Effector memory CD4-positive, alpha-beta T cell (primary cell): ENCODE data around the gene P2RX7.
A peak's percentile ranks its signal among the peaks of the same experiment; 100 is the strongest.

Experiments
- DNase-seq, 3 donors: peaks; one replicate each; pipeline ENCODE4 v3.0.0-alpha.2; 2020
- H3K27ac ChIP-seq: 2 replicates; pipeline ENCODE4 v1.7.0; 2013; ENCODE audit warnings: mild to moderate bottlenecking, low read length, moderate library complexity; ENCODE audit not compliant: insufficient read depth, poor library complexity, severe bottlenecking
- H3K27me3 ChIP-seq: replicated peaks from 2 replicates; pipeline ENCODE4 v1.7.0; 2013; ENCODE audit warnings: mild to moderate bottlenecking, low read length; ENCODE audit not compliant: insufficient read depth, control insufficient read depth, poor library complexity, severe bottlenecking
- H3K36me3 ChIP-seq: 2 replicates; pipeline ENCODE4 v1.7.0; 2013; ENCODE audit warnings: mild to moderate bottlenecking, low read length, moderate library complexity; ENCODE audit not compliant: control insufficient read depth, insufficient read depth
- H3K4me1 ChIP-seq: 2 replicates; pipeline ENCODE4 v1.7.0; 2013; ENCODE audit warnings: low read length, mild to moderate bottlenecking; ENCODE audit not compliant: control insufficient read depth, insufficient read depth, poor library complexity, severe bottlenecking
- H3K4me3 ChIP-seq: 2 replicates; pipeline ENCODE4 v1.7.0; 2013; ENCODE audit warnings: low read length, low read depth, mild to moderate bottlenecking; ENCODE audit not compliant: insufficient read depth, poor library complexity, severe bottlenecking
- H3K9me3 ChIP-seq: 2 replicates; pipeline ENCODE4 v1.7.0; 2013; ENCODE audit warnings: mild to moderate bottlenecking, low read length, moderate library complexity; ENCODE audit not compliant: control insufficient read depth

P2RX7 gene

GRCh38 chr12:121120989-121121755 is 11.5 kb upstream of the P2RX7 start:
- Histone ChIP-seq H3K27ac (no peak overlapping the region), H3K27me3 (no peaks in the 10 kb centered on the region), H3K9me3 (no peaks in the 10 kb centered on the region), H3K36me3 (no peaks in the 10 kb centered on the region), H3K4me1 (peaks cover 6% of the 10 kb centered on the region), H3K4me3 (no peak overlapping the region)
- DNase-seq = no peak

- no peaks in the 10 kb centered on the region for H3K36me3 ChIP-seq
- DNase-seq = no peak
- no peak overlapping the region for H3K4me3 ChIP-seq
- H3K27ac ChIP-seq = no peak overlapping the region
- no peaks in the 10 kb centered on the region for H3K27me3 ChIP-seq
- H3K9me3 ChIP-seq = no peaks in the 10 kb centered on the region
- H3K4me1 ChIP-seq = peaks cover 6% of the 10 kb centered on the region
These were observed 10.9 kb upstream of the P2RX7 start for GRCh38 chr12:121121805-121122204.

- H3K27ac ChIP-seq = no peak overlapping the region
- H3K9me3 ChIP-seq = no peaks in the 10 kb centered on the region
- peaks cover 6% of the 10 kb centered on the region for H3K4me1 ChIP-seq
- no peak overlapping the region for H3K4me3 ChIP-seq
- no peak for DNase-seq
- H3K27me3 ChIP-seq = no peaks in the 10 kb centered on the region
- no peaks in the 10 kb centered on the region for H3K36me3 ChIP-seq
These were observed 9.2 kb upstream of the P2RX7 start for GRCh38 chr12:121123488-121123887.

GRCh38 chr12:121124402-121125109 is 8.1 kb upstream of the P2RX7 start:
- H3K4me3 ChIP-seq = no peak overlapping the region
- no peaks in the 10 kb centered on the region for H3K9me3 ChIP-seq
- H3K36me3 ChIP-seq = no peaks in the 10 kb centered on the region
- no peak overlapping the region for H3K27ac ChIP-seq
- no peak for DNase-seq
- H3K4me1 ChIP-seq = peaks cover 14% of the 10 kb centered on the region
- no peaks in the 10 kb centered on the region for H3K27me3 ChIP-seq

GRCh38 chr12:121127501-121127900 is 5.2 kb upstream of the P2RX7 start:
- H3K27me3 ChIP-seq = no peaks in the 10 kb centered on the region
- H3K36me3 ChIP-seq = no peaks in the 10 kb centered on the region
- peaks cover 21% of the 10 kb centered on the region for H3K4me1 ChIP-seq
- no peak overlapping the region for H3K4me3 ChIP-seq
- no peak for DNase-seq
- no peak overlapping the region for H3K27ac ChIP-seq
- no peaks in the 10 kb centered on the region for H3K9me3 ChIP-seq

GRCh38 chr12:121128908-121129810 is 3.5 kb upstream of the P2RX7 start:
- Histone ChIP-seq H3K4me1 (peaks cover 33% of the 10 kb centered on the region), H3K9me3 (no peaks in the 10 kb centered on the region), H3K36me3 (no peaks in the 10 kb centered on the region), H3K27me3 (no peaks in the 10 kb centered on the region), H3K27ac (peak overlapping the region; percentile 65), H3K4me3 (peak overlapping the region; percentile 40)
- peak; percentile 65 to 80 (median 68) for DNase-seq

GRCh38 chr12:121129811-121130147 is 2.9 kb upstream of the P2RX7 start:
- H3K27ac ChIP-seq = peak overlapping the region; percentile 65
- DNase-seq = no peak
- H3K4me3 ChIP-seq = peak overlapping the region; percentile 40
- H3K36me3 ChIP-seq = no peaks in the 10 kb centered on the region
- no peaks in the 10 kb centered on the region for H3K27me3 ChIP-seq
- H3K9me3 ChIP-seq = no peaks in the 10 kb centered on the region
- peaks cover 30% of the 10 kb centered on the region for H3K4me1 ChIP-seq

GRCh38 chr12:121130866-121131373 is 1.8 kb upstream of the P2RX7 start:
- Histone ChIP-seq H3K9me3 (no peaks in the 10 kb centered on the region), H3K4me3 (no peak overlapping the region), H3K27me3 (no peaks in the 10 kb centered on the region), H3K4me1 (peaks cover 30% of the 10 kb centered on the region), H3K27ac (no peak overlapping the region), H3K36me3 (no peaks in the 10 kb centered on the region)
- no peak for DNase-seq

GRCh38 chr12:121131941-121132341 is 735 bp upstream of the P2RX7 start:
- H3K27ac ChIP-seq = no peak overlapping the region
- no peaks in the 10 kb centered on the region for H3K36me3 ChIP-seq
- no peak for DNase-seq
- no peaks in the 10 kb centered on the region for H3K27me3 ChIP-seq
- H3K4me3 ChIP-seq = no peak overlapping the region
- peaks cover 30% of the 10 kb centered on the region for H3K4me1 ChIP-seq
- H3K9me3 ChIP-seq = no peaks in the 10 kb centered on the region
